Keratinocyte (primary cell): ENCODE measurements around the gene YEATS4.

Source experiments
- CTCF ChIP-seq, 3 experiments: IDR thresholded peaks in 1 of 3; conservative IDR thresholded peaks in 1 of 3; optimal IDR thresholded peaks in 1 of 3; 2 replicates in 2 of 3; 3 replicates in 1 of 3; pipeline versions ENCODE3 to v1.5.1; 2011; ENCODE audit warnings: low read length in 3 of 3, mild to moderate bottlenecking in 3 of 3, moderate library complexity in 2 of 3, control low read depth in 1 of 3, inconsistent platforms in 1 of 3; ENCODE audit not compliant: insufficient read depth in 2 of 3; ENCODE audit errors: extremely low read depth in 1 of 3
- EZH2 ChIP-seq: IDR thresholded peaks from one replicate; pipeline ENCODE4 v1.6.1; 2012; ENCODE audit warnings: inconsistent platforms, mild to moderate bottlenecking, low read length, moderate library complexity

DNA sequence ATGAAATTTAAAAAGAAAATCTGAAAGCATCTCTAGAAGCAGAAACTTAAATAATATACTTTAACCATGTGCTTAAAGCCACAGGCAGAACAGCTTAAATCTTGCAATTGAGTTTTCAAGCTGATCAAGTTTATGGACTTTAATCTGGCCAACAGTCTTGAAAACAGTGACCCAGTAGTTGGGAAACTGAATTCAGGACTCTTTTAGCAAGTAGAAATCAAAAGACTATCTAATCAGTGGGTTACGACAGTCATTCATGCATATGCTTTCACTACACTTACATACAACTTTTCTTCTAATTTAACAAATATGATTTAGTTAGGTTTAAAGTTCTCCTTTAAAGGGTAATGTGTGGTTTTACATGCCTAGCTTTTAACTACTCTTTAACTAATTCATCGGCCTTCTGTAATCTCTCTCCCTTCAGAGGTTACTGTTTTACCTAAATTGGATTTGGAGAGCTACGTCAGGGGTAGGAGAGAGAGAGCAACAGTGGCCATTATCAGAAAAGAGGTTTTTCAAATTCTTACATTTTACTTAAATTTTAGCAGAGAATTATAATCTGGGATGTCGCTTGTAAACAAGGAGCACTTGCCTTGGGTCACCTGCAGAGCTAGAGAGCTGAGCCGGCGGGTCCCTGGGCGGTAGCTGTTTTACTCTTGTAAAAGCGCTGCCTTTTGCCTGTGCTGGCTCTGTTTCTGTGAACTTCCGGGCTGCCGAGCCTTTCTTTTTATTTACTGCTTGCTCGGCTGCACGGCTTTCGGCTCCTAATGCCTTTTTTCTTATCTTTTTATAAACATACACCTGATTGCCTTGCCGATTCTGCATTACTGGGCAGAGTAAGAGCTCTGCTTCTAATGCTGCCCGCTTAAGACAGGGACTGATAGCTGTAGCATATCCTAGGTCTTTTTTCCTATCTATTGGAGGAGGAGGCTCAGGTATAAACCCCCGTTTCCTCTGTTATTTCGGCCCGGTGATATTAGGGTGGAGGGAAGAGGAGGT lies 28.8 kb upstream of the YEATS4 start:
- TF ChIP-seq CTCF (optimal IDR thresholded peaks at IDR 0.05 in 1 of 3, IDR thresholded peaks at IDR 0.05 in 1 of 3, conservative IDR thresholded peaks at IDR 0.05 in 1 of 3; ENCODE audit: extremely low read depth in 1 of 3, insufficient read depth in 2 of 3, low read length in 3 of 3) (no peak), EZH2 (no peak)
